Measurements from ENCODE around the gene GOLGA6L25. TPM values are rescaled to one million over a fixed set of nuclear protein-coding genes. Genes with fewer than 3 reads are reported as not detected.
"Not testable (repeated sequence)": the region's sequence is repeated elsewhere in the genome, so short reads cannot be mapped to it uniquely, and the experiment has no call there.

The GOLGA6L25 gene, protein sequence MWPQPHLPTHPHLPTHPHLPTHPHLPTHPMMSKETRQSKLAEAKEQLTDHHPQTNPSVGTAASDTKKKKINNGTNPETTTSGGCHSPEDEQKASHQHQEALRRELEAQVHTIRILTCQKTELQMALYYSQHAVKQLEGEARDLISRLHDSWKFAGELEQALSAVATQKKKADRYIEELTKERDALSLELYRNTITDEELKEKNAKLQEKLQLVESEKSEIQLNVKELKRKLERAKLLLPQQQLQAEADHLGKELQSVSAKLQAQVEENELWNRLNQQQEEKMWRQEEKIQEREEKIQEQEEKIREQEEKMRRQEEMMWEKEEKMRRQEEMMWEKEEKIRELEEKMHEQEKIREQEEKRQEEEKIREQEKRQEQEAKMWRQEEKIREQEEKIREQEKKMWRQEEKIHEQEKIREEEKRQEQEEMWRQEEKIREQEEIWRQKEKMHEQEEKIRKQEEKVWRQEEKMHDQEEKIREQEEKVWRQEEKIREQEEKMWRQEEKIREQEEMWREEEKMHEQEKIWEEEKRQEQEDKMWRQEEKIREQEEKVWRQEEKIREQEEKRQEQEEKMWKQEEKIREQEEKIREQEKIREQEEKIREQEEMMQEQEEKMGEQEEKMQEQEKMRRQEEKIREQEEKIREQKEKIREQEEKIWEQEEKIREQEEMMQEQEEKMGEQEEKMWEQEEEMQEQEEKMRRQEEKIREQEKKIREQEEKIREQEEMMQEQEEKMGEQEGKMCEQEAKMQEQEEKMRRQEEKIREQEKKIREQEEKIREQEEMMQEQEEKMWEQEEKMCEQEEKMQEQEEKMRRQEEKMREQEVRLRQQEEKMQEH
- not detected for total RNA-seq

GRCh38 chr15:28553268-28553667 lies at the start of gene GOLGA6L25:
GOLGA6L25 (plus strand) TSS chr15:28553568; CDS start chr15:28553629, 61 bp downstream.
- intact Hi-C loops (cut with micrococcal nuclease); H3K27me3 Mint-ChIP-seq; H3K36me3 Mint-ChIP-seq (ENCODE audit: low read depth); DNase-seq; H3K4me1 Mint-ChIP-seq (ENCODE audit: low read depth); H3K9me3 Mint-ChIP-seq; H3K27ac Mint-ChIP-seq; POLR2A ChIA-PET; ATAC-seq; CTCF ChIA-PET; H3K4me3 Mint-ChIP-seq: not testable (repeated sequence)

DNA sequence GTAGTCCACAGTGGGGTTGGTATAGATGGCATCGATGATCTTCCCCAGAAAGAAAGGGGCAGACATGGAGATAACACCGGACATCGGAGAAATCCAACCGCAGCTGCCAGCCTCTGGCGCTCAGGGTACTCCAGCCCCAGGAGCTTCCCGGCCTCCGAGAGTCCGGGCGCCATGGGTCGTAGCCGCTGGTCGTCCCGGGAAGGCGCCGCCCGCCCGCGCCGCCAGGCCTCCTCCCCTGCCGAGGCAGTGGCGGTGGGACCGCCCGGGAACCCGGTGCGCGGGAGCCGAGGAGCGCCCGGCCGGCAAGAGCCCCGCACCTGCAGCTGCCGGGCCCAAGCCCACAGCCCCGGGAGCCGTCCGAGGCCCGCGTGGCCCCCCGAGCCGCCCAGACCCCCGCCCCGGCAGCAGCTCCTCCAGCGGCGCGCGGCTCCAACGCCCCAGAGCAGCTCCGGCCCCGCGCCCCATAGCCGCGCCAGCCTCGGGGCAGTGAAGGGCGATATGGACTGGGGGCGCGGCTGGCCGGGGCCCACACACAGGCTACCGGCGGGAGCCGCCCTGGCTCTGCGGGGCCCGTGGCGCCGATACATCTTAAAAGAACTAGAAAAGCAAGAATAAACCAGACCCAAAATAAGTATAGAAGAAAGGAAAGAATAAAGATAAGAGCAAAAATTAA lies 45.0 kb upstream of the GOLGA6L25 start:
- H3K36me3 Mint-ChIP-seq (ENCODE audit: low read depth); H3K4me1 Mint-ChIP-seq (ENCODE audit: low read depth); H3K27me3 Mint-ChIP-seq; H3K27ac Mint-ChIP-seq; H3K9me3 Mint-ChIP-seq; ATAC-seq; POLR2A ChIA-PET; H3K4me3 Mint-ChIP-seq; intact Hi-C loops (cut with micrococcal nuclease); CTCF ChIA-PET; DNase-seq: not testable (repeated sequence)

- ATAC-seq; H3K4me3 Mint-ChIP-seq; intact Hi-C loops (cut with micrococcal nuclease): not testable (repeated sequence)
Observed at GRCh38 chr15:28514128-28514527, 39.2 kb upstream of the GOLGA6L25 start.

GRCh38 chr15:28515208-28515607 lies 38.2 kb upstream of the GOLGA6L25 start:
- H3K36me3 Mint-ChIP-seq (ENCODE audit: low read depth); intact Hi-C loops (cut with micrococcal nuclease); CTCF ChIA-PET; DNase-seq; H3K4me3 Mint-ChIP-seq; H3K27me3 Mint-ChIP-seq; H3K4me1 Mint-ChIP-seq (ENCODE audit: low read depth); H3K27ac Mint-ChIP-seq; ATAC-seq; POLR2A ChIA-PET; H3K9me3 Mint-ChIP-seq: not testable (repeated sequence)

More at GRCh38 chr15:28514128-28514527, 39.2 kb upstream of the GOLGA6L25 start:
- DNase-seq; H3K36me3 Mint-ChIP-seq (ENCODE audit: low read depth); CTCF ChIA-PET; POLR2A ChIA-PET; H3K4me1 Mint-ChIP-seq (ENCODE audit: low read depth); H3K9me3 Mint-ChIP-seq; H3K27me3 Mint-ChIP-seq; H3K27ac Mint-ChIP-seq: not testable (repeated sequence)

GRCh38 chr15:28532954-28533353 lies 20.4 kb upstream of the GOLGA6L25 start, which contains the start of gene GOLGA8G:
GOLGA8G (minus strand) TSS chr15:28532971; CDS start chr15:28532909, 62 bp downstream.
- POLR2A ChIA-PET; H3K9me3 Mint-ChIP-seq; H3K27ac Mint-ChIP-seq; H3K36me3 Mint-ChIP-seq (ENCODE audit: low read depth); ATAC-seq; H3K4me3 Mint-ChIP-seq; CTCF ChIA-PET; H3K27me3 Mint-ChIP-seq; H3K4me1 Mint-ChIP-seq (ENCODE audit: low read depth); intact Hi-C loops (cut with micrococcal nuclease); DNase-seq: not testable (repeated sequence)

DNA sequence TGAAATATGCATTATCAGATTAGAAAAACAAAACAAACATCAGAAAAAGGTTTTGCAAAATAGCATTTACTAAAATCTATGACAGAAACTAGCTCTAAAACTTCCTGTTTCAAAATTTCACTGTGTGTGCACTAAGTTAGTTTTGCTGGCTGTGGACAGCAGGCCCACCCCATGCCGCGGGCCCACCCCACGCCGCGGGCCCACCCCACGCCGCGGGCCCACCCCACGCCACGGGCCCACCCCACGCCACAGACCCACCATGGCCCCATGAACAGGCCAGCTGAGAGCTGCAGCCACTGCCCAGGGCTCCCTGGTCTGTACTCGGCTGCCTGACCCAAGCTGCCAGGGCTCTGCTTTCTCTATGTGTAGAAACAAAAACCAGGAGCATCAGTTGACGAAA lies 20.0 kb downstream of the GOLGA6L25 start:
- DNase-seq; H3K4me1 Mint-ChIP-seq (ENCODE audit: low read depth); H3K27me3 Mint-ChIP-seq; POLR2A ChIA-PET; intact Hi-C loops (cut with micrococcal nuclease); H3K36me3 Mint-ChIP-seq (ENCODE audit: low read depth); H3K27ac Mint-ChIP-seq; H3K9me3 Mint-ChIP-seq; H3K4me3 Mint-ChIP-seq; ATAC-seq; CTCF ChIA-PET: not testable (repeated sequence)

- DNase-seq; H3K4me3 Mint-ChIP-seq; intact Hi-C loops (cut with micrococcal nuclease); H3K4me1 Mint-ChIP-seq (ENCODE audit: low read depth); H3K9me3 Mint-ChIP-seq; H3K27ac Mint-ChIP-seq; H3K36me3 Mint-ChIP-seq (ENCODE audit: low read depth); CTCF ChIA-PET; POLR2A ChIA-PET; H3K27me3 Mint-ChIP-seq: not testable (repeated sequence)
- ATAC-seq, result peak; percentile 58
Observed at GRCh38 chr15:28588977-28589606, 35.7 kb downstream of the GOLGA6L25 start.

- H3K4me1 Mint-ChIP-seq (ENCODE audit: low read depth); H3K27me3 Mint-ChIP-seq; H3K9me3 Mint-ChIP-seq; DNase-seq; intact Hi-C loops (cut with micrococcal nuclease); CTCF ChIA-PET; ATAC-seq; POLR2A ChIA-PET; H3K36me3 Mint-ChIP-seq (ENCODE audit: low read depth): not testable (repeated sequence)
- H3K4me3 Mint-ChIP-seq, result peak overlapping the region; percentile 90
- peak overlapping the region; percentile 88 for H3K27ac Mint-ChIP-seq
Observed at GRCh38 chr15:28589769-28590168, 36.4 kb downstream of the GOLGA6L25 start.

DNA sequence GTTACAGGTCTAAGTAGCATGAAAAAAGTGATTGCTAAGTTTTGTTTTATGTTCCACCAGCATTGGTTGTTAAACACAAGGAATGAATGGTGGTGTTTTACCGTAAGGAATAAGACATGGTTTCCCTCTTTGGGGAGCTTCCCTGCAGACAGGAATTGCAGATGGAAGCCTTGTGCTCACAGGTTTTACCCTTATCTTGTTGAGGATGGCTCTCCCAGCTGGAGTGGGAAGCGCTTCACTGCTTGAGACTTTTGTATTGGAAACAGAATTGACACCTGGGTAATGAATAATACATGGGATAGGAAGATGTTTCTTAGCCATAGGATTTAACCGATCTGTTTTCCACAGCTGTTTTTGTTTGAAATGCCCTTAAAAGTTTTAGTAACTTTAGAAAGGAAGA lies 39.0 kb downstream of the GOLGA6L25 start:
- ATAC-seq; H3K27ac Mint-ChIP-seq; DNase-seq; H3K9me3 Mint-ChIP-seq; H3K36me3 Mint-ChIP-seq (ENCODE audit: low read depth); POLR2A ChIA-PET; CTCF ChIA-PET; intact Hi-C loops (cut with micrococcal nuclease); H3K27me3 Mint-ChIP-seq; H3K4me1 Mint-ChIP-seq (ENCODE audit: low read depth); H3K4me3 Mint-ChIP-seq: not testable (repeated sequence)

DNA sequence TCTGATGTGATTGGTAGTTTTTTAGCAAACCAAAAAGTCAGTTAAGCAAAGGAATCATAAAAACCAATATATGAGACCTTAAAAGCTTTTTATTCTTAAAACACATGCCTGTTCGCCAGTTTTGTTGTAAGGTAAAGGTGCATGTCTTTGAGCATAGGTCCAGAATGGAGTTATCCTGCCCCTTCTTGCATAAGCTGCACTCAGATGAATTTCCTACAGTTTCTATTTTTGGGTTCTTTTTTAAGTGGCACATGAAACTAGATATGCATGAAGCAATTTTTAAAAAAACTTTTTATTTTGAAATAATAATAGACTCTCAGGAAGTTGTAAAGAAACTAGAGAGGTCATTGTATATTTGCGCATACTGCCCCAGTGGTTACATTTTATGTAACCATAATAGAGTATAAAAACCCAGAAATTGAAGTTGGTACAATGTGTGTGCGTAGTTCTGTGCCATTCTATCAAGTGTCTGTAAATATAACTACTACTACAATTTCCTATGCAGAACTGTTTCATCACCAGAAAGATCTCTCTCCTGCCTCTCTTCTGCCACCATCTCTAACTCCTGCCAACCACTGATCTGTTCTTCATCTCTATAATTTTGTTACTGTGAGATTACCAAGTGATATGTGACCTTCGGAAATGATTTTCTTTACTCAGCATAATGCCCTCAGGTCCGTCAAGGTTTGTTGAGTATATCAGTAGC lies 40.2 kb downstream of the GOLGA6L25 start:
- H3K27me3 Mint-ChIP-seq; H3K4me1 Mint-ChIP-seq (ENCODE audit: low read depth); H3K27ac Mint-ChIP-seq; DNase-seq; H3K36me3 Mint-ChIP-seq (ENCODE audit: low read depth); POLR2A ChIA-PET; H3K9me3 Mint-ChIP-seq; CTCF ChIA-PET; ATAC-seq; H3K4me3 Mint-ChIP-seq; intact Hi-C loops (cut with micrococcal nuclease): not testable (repeated sequence)

DNA sequence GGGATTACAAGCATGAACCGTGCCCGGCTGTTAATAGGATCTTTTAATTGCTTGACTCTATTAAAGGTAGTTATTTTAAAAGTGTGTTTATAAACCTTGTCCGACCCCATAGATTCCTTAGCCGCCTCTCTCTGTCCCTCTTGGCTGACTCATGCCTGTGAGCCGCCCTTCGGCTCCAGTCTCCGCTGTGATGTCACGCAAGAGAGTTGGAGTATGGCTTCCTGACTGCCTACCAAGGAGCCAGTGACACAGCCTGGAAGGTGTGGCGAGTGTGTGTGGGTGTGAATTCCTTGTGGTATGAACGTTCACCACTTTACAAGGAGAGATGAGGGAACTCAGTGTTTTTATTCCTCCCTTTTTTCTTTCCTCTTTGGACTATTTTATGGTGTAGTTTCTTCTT lies 44.1 kb downstream of the GOLGA6L25 start:
- intact Hi-C loops (cut with micrococcal nuclease); H3K27ac Mint-ChIP-seq; H3K27me3 Mint-ChIP-seq; H3K4me3 Mint-ChIP-seq; ATAC-seq; H3K36me3 Mint-ChIP-seq (ENCODE audit: low read depth); H3K9me3 Mint-ChIP-seq; H3K4me1 Mint-ChIP-seq (ENCODE audit: low read depth); CTCF ChIA-PET; DNase-seq; POLR2A ChIA-PET: not testable (repeated sequence)
